GM12873 (cell line): ENCODE measurements around the gene C12orf42.

Source experiments
- TF ChIP-seq, protein P1 (sequence below): IDR thresholded peaks from 2 replicates; pipeline ENCODE4 v1.5.1; 2012; ENCODE audit warnings: low read depth, mild to moderate bottlenecking, moderate library complexity, low read length, control low read depth; ENCODE audit not compliant: insufficient read depth; ENCODE audit errors: missing control alignments

Gene C12orf42

DNA sequence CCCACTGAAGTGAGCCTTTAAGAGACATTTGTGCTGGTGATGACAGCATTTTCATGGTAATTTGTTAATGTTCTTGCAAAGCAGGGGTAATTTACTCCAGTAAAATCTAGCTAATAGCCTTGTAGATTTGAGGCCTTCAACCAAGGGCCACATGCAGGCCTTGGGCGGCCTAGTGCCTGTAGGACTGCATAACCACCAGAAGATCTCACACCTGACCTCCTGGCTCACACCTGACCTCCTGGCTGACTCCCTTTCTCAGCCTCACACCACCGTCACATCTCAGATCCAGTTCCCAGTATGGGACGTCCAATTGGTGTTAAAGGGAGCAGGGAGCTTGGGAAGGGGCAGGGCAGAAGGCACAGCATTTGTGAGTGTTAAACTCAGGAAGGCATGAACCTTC is 26.9 kb downstream of the C12orf42 start:
- TF ChIP-seq, protein P1, sequence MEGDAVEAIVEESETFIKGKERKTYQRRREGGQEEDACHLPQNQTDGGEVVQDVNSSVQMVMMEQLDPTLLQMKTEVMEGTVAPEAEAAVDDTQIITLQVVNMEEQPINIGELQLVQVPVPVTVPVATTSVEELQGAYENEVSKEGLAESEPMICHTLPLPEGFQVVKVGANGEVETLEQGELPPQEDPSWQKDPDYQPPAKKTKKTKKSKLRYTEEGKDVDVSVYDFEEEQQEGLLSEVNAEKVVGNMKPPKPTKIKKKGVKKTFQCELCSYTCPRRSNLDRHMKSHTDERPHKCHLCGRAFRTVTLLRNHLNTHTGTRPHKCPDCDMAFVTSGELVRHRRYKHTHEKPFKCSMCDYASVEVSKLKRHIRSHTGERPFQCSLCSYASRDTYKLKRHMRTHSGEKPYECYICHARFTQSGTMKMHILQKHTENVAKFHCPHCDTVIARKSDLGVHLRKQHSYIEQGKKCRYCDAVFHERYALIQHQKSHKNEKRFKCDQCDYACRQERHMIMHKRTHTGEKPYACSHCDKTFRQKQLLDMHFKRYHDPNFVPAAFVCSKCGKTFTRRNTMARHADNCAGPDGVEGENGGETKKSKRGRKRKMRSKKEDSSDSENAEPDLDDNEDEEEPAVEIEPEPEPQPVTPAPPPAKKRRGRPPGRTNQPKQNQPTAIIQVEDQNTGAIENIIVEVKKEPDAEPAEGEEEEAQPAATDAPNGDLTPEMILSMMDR, result no peak

DNA sequence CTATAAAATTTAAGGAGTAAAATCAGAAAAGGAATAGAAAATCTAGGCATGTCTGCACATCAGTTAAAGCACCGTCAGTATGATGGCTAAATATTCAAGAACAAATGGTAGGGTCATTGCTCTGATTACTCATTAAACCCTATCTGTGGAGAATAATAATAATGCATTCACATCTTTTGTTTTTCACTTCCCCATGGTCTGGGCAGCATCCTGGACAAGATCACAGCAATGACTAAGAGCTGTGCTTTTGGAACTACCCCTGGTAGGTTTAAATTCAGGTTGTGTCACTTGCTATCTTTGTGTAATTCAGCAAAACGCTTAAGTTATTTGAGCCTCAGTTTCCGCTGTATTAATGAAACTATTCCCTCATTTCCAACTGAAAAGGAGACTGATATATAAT is 33.1 kb downstream of the C12orf42 start:
- TF ChIP-seq, protein P1, result no peak

DNA sequence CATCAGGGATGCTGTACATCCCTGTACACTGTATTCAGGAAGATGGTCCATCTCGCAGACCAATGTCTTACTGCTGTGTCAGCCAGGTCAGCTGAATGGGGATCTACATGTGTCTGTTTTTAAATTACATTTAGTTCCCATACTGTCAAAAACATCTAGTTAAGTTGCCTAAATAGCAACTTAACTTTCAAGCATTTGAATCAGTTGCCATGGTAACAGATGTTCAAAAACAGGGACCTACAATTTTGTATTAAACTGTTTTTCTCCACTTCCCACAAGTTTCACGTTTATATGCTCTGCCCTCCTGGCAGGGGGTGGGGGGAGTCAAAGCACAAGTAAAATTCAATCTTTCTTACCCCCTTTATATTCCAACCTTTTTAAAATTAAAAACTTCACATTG is 38.3 kb downstream of the C12orf42 start:
- TF ChIP-seq, protein P1, result no peak

DNA sequence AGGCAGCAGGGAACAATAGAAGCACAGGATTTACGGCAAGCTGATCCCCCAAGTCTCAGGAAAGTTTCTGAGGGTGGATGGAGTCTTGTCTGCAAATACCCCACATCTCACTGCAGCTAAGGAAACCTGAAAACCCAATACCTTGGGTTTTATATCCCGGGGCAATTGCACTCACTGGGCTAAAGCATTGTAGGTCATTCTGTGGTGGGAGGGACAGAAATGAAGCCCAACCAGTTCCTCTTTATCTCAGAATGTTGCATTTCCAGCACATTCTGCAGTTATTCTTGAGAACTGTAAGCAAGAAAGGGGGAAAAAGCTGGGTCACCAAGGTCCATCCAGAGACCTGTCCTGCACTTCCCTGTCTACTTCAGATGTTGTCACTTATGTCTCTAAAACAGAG is 39.8 kb downstream of the C12orf42 start:
- TF ChIP-seq, protein P1, result no peak

DNA sequence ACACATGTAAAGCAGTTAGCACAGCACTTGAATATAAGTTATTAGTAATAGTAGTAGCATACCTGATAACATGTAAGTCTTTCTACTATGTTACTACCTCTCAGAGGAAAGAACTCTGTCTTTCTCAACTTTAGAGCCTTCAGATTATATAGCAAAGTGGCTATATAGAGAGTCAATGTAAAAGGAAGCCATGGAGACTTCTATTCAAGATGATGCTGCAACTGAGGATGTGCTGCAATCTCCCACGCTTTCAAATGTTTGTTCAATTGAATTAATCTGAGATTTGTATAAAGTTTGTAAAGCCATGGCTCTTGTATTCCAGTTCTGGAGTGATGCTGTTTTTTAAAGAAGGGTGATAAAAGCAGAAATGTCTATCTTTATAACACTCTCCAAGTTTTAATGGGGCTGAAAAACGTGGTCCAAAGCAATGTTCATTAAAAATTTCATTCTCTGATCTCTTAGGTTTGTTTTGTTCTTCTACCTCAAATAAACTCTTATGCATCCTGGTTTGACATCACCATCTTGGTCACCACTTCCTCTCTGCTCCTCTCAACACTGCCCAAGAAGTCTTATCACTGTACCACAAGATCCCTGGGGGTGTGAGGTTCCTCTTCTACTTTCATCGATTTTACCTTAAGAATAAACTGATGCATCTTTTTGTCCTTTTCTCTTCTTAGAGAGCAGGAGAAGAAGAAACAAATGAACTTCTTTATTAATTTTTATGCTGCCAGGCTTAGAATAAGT is 40.6 kb downstream of the C12orf42 start:
- TF ChIP-seq, protein P1, result no peak

DNA sequence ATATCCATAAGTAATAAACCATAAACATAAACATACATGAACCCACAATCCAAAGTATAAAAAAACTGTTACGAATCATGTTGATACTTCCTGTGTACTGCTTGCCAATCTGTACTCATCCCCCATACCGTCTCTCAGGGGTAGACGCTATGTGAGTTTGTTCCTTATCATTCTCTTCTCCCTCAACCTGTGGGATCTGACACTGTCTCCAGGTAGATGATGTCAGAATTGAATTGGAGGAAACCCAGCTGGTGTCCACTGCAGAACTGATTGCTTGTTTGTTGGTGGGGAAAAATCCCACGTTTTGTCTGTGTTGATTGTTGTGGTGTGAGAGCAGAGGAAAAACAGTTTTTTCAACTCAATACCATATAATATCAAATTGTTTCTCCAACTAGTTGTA is 50.8 kb downstream of the C12orf42 start:
- TF ChIP-seq, protein P1, result no peak

DNA sequence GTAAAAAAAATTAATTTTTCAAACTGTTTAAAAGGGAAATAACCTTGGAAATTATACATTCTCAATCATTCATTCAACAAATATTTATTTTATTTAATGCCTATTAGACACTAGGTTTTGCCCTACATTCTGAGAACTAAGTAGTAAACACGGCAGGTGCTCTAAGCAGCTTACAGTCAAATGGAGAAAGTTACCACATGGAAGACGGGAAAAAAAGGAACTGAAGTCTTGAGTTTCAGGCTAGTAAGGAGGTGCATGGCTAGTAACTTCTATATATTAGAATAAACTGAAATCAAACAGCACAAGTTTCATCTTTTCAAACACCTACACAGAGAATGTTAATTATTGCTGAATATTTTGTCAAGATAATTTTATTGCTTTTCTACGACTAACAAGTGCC is 52.9 kb downstream of the C12orf42 start:
- TF ChIP-seq, protein P1, result no peak
